ENCODE results near the gene NTN5. TPM values are rescaled to one million over a fixed set of nuclear protein-coding genes. Genes with fewer than 3 reads are reported as not detected.
"Not testable (repeated sequence)": the region's sequence is repeated elsewhere in the genome, so short reads cannot be mapped to it uniquely, and the experiment has no call there.

The NTN5 gene
- total RNA-seq (2012; rRNA removed) = under 0.01 TPM in 1 of 2 replicates, not detected in the other

GRCh38 chr19:48672994-48673393, at the start of gene NTN5:
Gene NTN5 (minus strand): TSS chr19:48673017. CDS start chr19:48670986, 2,031 bp downstream.
- H3K9ac ChIP-seq (ENCODE audit: low read depth, low read length) = no peak within 1 kb of the TSS

GRCh38 chr19:48722196-48722708, 49.4 kb upstream of the NTN5 start:
- H3K4me2 ChIP-seq (ENCODE audit: low read length) = no peak overlapping the region
- H3K9me3 ChIP-seq (replicated peaks; ENCODE audit: low read length) = no peaks in the 10 kb centered on the region
- H3K4me3 ChIP-seq (ENCODE audit: low read length) = no peak overlapping the region
- H3K27me3 ChIP-seq (ENCODE audit: control insufficient read depth, insufficient read depth, low read length) = no peaks in the 10 kb centered on the region
- peaks cover 15% of the 10 kb centered on the region for H3K4me1 ChIP-seq (ENCODE audit: control insufficient read depth, insufficient read depth, low read length)
- H3K9ac ChIP-seq (ENCODE audit: low read depth, low read length) = no peak overlapping the region
- no peaks in the 10 kb centered on the region for H3K36me3 ChIP-seq (ENCODE audit: insufficient read depth, low read length)

More at GRCh38 chr19:48672994-48673393, at the start of gene NTN5:
- H3K36me3 ChIP-seq (ENCODE audit: insufficient read depth, low read length) = no peaks in the 10 kb centered on the region
- peaks cover 3% of the 10 kb centered on the region for H3K4me1 ChIP-seq (ENCODE audit: control insufficient read depth, insufficient read depth, low read length)
- no peaks in the 10 kb centered on the region for H3K9me3 ChIP-seq (replicated peaks; ENCODE audit: low read length)
- peaks cover 5% of the 10 kb centered on the region for H3K27me3 ChIP-seq (ENCODE audit: control insufficient read depth, insufficient read depth, low read length)
- H3K4me3 ChIP-seq (ENCODE audit: low read length) = no peak within 1 kb of the TSS
- no peak within 1 kb of the TSS for H3K4me2 ChIP-seq (ENCODE audit: low read length)

GRCh38 chr19:48720613-48721296, 47.9 kb upstream of the NTN5 start:
- H3K9me3 ChIP-seq (replicated peaks; ENCODE audit: low read length) = no peaks in the 10 kb centered on the region
- no peaks in the 10 kb centered on the region for H3K27me3 ChIP-seq (ENCODE audit: control insufficient read depth, insufficient read depth, low read length)
- peak overlapping the region; percentile 87 for H3K4me3 ChIP-seq (ENCODE audit: low read length)
- H3K9ac ChIP-seq (ENCODE audit: low read depth, low read length) = peak overlapping the region; percentile 83
- H3K36me3 ChIP-seq (ENCODE audit: insufficient read depth, low read length) = no peaks in the 10 kb centered on the region
- peaks cover 30% of the 10 kb centered on the region for H3K4me1 ChIP-seq (ENCODE audit: control insufficient read depth, insufficient read depth, low read length)
- peak overlapping the region; percentile 95 for H3K4me2 ChIP-seq (ENCODE audit: low read length)

GRCh38 chr19:48720251-48720612, 47.4 kb upstream of the NTN5 start:
- Histone ChIP-seq H3K4me3 (ENCODE audit: low read length) (peak overlapping the region; percentile 87), H3K4me1 (ENCODE audit: control insufficient read depth, insufficient read depth, low read length) (peaks cover 32% of the 10 kb centered on the region), H3K9me3 (replicated peaks; ENCODE audit: low read length) (no peaks in the 10 kb centered on the region), H3K9ac (ENCODE audit: low read depth, low read length) (peak overlapping the region; percentile 3), H3K27me3 (ENCODE audit: control insufficient read depth, insufficient read depth, low read length) (no peaks in the 10 kb centered on the region), H3K4me2 (ENCODE audit: low read length) (peak overlapping the region; percentile 95), H3K36me3 (ENCODE audit: insufficient read depth, low read length) (no peaks in the 10 kb centered on the region)

GRCh38 chr19:48719263-48720171, 46.7 kb upstream of the NTN5 start, which contains the start of gene MAMSTR:
Gene MAMSTR (minus strand): TSS chr19:48719725. CDS start chr19:48719031, 694 bp downstream.
- peak within 1 kb of the TSS; percentile 87 for H3K4me3 ChIP-seq (ENCODE audit: low read length)
- H3K9me3 ChIP-seq (replicated peaks; ENCODE audit: low read length) = no peaks in the 10 kb centered on the region
- peak within 1 kb of the TSS; percentile 95 for H3K4me2 ChIP-seq (ENCODE audit: low read length)
- H3K36me3 ChIP-seq (ENCODE audit: insufficient read depth, low read length) = no peaks in the 10 kb centered on the region
- peaks cover 36% of the 10 kb centered on the region for H3K4me1 ChIP-seq (ENCODE audit: control insufficient read depth, insufficient read depth, low read length)
- peak within 1 kb of the TSS; percentile 3 for H3K9ac ChIP-seq (ENCODE audit: low read depth, low read length)
- no peaks in the 10 kb centered on the region for H3K27me3 ChIP-seq (ENCODE audit: control insufficient read depth, insufficient read depth, low read length)

GRCh38 chr19:48718711-48719231, 46.0 kb upstream of the NTN5 start:
- Histone ChIP-seq H3K27me3 (ENCODE audit: control insufficient read depth, insufficient read depth, low read length) (no peaks in the 10 kb centered on the region), H3K4me3 (ENCODE audit: low read length) (no peak overlapping the region), H3K4me2 (ENCODE audit: low read length) (no peak overlapping the region), H3K36me3 (ENCODE audit: insufficient read depth, low read length) (no peaks in the 10 kb centered on the region), H3K9ac (ENCODE audit: low read depth, low read length) (no peak overlapping the region), H3K9me3 (replicated peaks; ENCODE audit: low read length) (no peaks in the 10 kb centered on the region), H3K4me1 (ENCODE audit: control insufficient read depth, insufficient read depth, low read length) (peaks cover 36% of the 10 kb centered on the region)

- H3K36me3 ChIP-seq (ENCODE audit: insufficient read depth, low read length); H3K4me2 ChIP-seq (ENCODE audit: low read length); H3K9ac ChIP-seq (ENCODE audit: low read depth, low read length); H3K27me3 ChIP-seq (ENCODE audit: control insufficient read depth, insufficient read depth, low read length); H3K4me3 ChIP-seq (ENCODE audit: low read length); H3K9me3 ChIP-seq (replicated peaks; ENCODE audit: low read length): not testable (repeated sequence)
- H3K4me1 ChIP-seq (ENCODE audit: control insufficient read depth, insufficient read depth, low read length) = peaks cover 40% of the 10 kb centered on the region
Measured at GRCh38 chr19:48718106-48718505, 45.3 kb upstream of the NTN5 start.

- Histone ChIP-seq H3K4me3 (ENCODE audit: low read length) (peak overlapping the region; percentile 54), H3K9me3 (replicated peaks; ENCODE audit: low read length) (no peaks in the 10 kb centered on the region), H3K27me3 (ENCODE audit: control insufficient read depth, insufficient read depth, low read length) (no peaks in the 10 kb centered on the region), H3K36me3 (ENCODE audit: insufficient read depth, low read length) (no peaks in the 10 kb centered on the region), H3K9ac (ENCODE audit: low read depth, low read length) (peak overlapping the region; percentile 12), H3K4me2 (ENCODE audit: low read length) (peak overlapping the region; percentile 91), H3K4me1 (ENCODE audit: control insufficient read depth, insufficient read depth, low read length) (peaks cover 42% of the 10 kb centered on the region)
Measured at GRCh38 chr19:48716562-48717291, 43.9 kb upstream of the NTN5 start.

- Histone ChIP-seq H3K4me1 (ENCODE audit: control insufficient read depth, insufficient read depth, low read length) (peaks cover 39% of the 10 kb centered on the region), H3K9me3 (replicated peaks; ENCODE audit: low read length) (no peaks in the 10 kb centered on the region), H3K4me3 (ENCODE audit: low read length) (peak overlapping the region; percentile 77), H3K36me3 (ENCODE audit: insufficient read depth, low read length) (no peaks in the 10 kb centered on the region), H3K9ac (ENCODE audit: low read depth, low read length) (peak overlapping the region; percentile 81), H3K4me2 (ENCODE audit: low read length) (peak overlapping the region; percentile 91), H3K27me3 (ENCODE audit: control insufficient read depth, insufficient read depth, low read length) (no peaks in the 10 kb centered on the region)
Measured at GRCh38 chr19:48715681-48716171, 42.9 kb upstream of the NTN5 start.

- Histone ChIP-seq H3K4me1 (ENCODE audit: control insufficient read depth, insufficient read depth, low read length) (peaks cover 34% of the 10 kb centered on the region), H3K36me3 (ENCODE audit: insufficient read depth, low read length) (no peaks in the 10 kb centered on the region)
Measured at GRCh38 chr19:48714759-48715675, 42.2 kb upstream of the NTN5 start.

More at GRCh38 chr19:48714759-48715675, 42.2 kb upstream of the NTN5 start:
- no peaks in the 10 kb centered on the region for H3K9me3 ChIP-seq (replicated peaks; ENCODE audit: low read length)
- H3K4me2 ChIP-seq (ENCODE audit: low read length) = peak overlapping the region; percentile 91
- H3K27me3 ChIP-seq (ENCODE audit: control insufficient read depth, insufficient read depth, low read length) = no peaks in the 10 kb centered on the region
- peak overlapping the region; percentile 81 for H3K9ac ChIP-seq (ENCODE audit: low read depth, low read length)
- H3K4me3 ChIP-seq (ENCODE audit: low read length) = peak overlapping the region; percentile 77
